Measurements from ENCODE around the gene EIPR1.

EIPR1 gene

DNA sequence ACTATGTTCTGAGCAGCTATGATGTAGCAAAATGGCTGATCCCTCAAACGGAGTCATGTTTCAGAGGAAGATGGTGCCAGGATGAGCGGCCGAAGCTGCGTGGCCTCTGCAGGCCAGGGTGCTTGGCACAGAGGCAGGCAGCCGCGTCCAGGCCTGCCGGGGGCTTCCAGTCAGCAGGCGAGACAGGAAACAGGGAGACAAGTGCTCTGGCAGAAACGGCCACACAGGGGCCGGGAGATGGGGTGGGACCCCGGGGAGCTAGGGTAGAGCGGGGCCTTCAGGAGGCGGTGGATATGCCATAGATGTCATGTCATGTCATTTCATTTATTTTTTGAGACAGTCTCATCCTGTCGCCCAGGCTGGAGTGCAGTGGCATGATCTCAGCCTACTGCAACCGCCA is 50.7 kb downstream of the EIPR1 start:
- TF ChIP-seq, protein P1, sequence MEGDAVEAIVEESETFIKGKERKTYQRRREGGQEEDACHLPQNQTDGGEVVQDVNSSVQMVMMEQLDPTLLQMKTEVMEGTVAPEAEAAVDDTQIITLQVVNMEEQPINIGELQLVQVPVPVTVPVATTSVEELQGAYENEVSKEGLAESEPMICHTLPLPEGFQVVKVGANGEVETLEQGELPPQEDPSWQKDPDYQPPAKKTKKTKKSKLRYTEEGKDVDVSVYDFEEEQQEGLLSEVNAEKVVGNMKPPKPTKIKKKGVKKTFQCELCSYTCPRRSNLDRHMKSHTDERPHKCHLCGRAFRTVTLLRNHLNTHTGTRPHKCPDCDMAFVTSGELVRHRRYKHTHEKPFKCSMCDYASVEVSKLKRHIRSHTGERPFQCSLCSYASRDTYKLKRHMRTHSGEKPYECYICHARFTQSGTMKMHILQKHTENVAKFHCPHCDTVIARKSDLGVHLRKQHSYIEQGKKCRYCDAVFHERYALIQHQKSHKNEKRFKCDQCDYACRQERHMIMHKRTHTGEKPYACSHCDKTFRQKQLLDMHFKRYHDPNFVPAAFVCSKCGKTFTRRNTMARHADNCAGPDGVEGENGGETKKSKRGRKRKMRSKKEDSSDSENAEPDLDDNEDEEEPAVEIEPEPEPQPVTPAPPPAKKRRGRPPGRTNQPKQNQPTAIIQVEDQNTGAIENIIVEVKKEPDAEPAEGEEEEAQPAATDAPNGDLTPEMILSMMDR (IDR thresholded peaks at IDR 0.05; ENCODE audit: low read depth, low read length), result no peak
- Histone ChIP-seq H3K4me1 (no peaks in the 10 kb centered on the region), H3K27me3 (no peaks in the 10 kb centered on the region), H3K36me3 (0 out of 2 replicates have a peak, but pooled peaks cover 3% of the 10 kb centered on the region), H3K9me3 (no peaks in the 10 kb centered on the region), H3K4me3 (ENCODE audit: low read depth, low read length) (no peak overlapping the region)
- DNase-seq, result no peak

DNA sequence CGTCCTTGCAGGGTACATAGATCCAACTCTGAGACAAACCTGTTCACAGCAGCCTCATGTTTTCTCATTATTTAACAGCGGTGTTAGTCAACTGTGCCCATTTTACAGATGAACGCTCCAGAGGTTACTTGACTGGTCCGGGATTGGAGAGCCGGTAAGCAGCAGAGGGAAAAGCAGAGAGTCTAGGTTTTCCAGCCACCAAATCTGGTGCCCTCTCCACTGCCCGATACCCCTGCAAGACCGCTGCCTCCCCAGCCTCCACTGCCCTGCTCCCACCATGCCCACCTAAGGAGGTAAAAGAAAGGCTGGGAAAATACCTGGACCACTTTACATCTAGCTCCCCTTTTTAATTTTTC is 51.5 kb downstream of the EIPR1 start:
- TF ChIP-seq, protein P1 (IDR thresholded peaks at IDR 0.05; ENCODE audit: low read depth, low read length), result no peak
- Histone ChIP-seq H3K27me3 (no peaks in the 10 kb centered on the region), H3K9me3 (no peaks in the 10 kb centered on the region), H3K4me1 (no peaks in the 10 kb centered on the region), H3K4me3 (ENCODE audit: low read depth, low read length) (no peak overlapping the region), H3K36me3 (0 out of 2 replicates have a peak, but pooled peaks cover 3% of the 10 kb centered on the region)
- no peak for DNase-seq

DNA sequence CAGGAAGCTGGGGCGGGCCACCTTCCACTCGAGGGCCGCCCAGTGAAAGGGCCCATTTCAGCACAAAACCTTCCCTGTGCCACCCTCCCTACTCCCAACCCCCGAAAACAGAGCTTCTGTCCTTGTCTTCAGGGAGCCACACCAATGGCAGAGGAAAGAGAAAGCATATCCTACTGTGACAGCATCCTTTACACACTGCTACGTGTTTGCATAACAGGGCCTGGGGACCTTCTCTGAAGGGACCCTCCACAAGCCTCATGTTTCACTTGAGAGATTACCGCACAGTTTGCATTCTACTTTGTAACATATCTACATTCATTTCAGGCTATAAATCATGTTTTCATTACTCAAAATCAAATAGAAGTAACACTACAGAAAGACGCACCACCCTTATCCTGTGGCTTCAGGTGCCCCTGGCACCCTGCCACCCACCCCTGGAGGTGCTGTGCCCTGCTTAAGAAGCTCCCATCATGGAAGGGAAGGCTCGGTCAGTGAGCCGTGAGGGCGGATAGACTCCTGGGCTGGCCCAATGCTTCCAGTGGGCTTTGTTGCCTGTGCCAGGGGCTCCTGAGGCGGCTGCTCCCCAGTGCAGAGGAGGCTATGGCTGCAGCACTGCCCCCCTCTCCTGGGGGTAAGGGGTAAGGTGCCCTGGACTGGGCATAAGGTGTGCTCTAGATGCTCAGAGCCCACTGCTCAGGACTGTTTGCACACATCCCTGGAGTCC is 52.0 kb downstream of the EIPR1 start:
- H3K36me3 ChIP-seq, result 0 out of 2 replicates have a peak, but pooled peaks cover 3% of the 10 kb centered on the region
- no peak overlapping the region for H3K4me3 ChIP-seq (ENCODE audit: low read depth, low read length)
- no peaks in the 10 kb centered on the region for H3K27me3 ChIP-seq
- no peaks in the 10 kb centered on the region for H3K9me3 ChIP-seq
- TF ChIP-seq, protein P1 (IDR thresholded peaks at IDR 0.05; ENCODE audit: low read depth, low read length), result no peak
- DNase-seq, result no peak
- H3K4me1 ChIP-seq, result no peaks in the 10 kb centered on the region

DNA sequence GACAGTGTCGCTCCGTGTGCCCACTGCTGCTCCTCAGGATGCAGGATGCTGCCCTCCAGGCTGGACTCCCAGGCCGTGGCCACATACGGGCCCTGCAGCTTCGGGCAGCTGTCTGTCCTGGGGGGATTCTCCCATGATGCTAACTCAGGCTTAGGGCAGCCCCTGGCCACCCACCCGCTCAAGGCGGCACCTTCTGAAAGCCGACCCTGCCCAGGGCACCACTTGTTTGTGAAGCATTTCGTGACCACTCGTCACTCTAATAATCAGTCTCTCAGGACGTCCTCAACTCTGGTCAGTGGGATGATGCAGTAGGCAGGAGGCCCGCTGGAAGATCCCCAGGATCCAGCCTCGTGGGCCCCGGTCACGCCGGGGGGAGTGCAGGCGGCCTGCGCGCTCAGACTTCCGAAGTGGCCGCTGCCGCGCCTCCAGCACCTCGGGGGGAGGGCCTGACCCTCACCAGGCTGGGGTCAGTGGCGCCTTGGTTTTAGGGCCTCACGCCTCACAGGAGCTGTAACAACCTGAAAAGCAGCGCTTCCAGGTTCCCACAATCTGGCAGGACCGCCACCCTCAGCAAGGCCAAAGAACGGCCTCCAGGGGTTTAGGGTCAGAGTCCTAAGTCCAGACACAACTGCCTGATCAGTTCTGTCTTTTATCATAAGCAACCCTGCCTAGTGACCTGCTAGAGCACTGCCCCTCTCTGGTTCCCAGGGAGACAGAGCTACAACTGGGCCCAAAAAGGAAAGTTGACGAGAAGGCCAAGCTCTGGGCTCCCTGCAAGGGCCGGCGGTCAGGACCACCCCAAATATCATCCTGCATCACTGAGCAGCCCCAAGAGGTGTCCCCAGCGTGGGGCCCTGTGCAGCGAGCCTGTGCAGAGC is 53.0 kb downstream of the EIPR1 start:
- no peaks in the 10 kb centered on the region for H3K27me3 ChIP-seq
- H3K4me3 ChIP-seq (ENCODE audit: low read depth, low read length), result no peak overlapping the region
- TF ChIP-seq, protein P1 (IDR thresholded peaks at IDR 0.05; ENCODE audit: low read depth, low read length), result no peak
- H3K9me3 ChIP-seq, result no peaks in the 10 kb centered on the region
- no peaks in the 10 kb centered on the region for H3K4me1 ChIP-seq
- H3K36me3 ChIP-seq, result 0 out of 2 replicates have a peak, but pooled peaks cover 3% of the 10 kb centered on the region
- no peak for DNase-seq

DNA sequence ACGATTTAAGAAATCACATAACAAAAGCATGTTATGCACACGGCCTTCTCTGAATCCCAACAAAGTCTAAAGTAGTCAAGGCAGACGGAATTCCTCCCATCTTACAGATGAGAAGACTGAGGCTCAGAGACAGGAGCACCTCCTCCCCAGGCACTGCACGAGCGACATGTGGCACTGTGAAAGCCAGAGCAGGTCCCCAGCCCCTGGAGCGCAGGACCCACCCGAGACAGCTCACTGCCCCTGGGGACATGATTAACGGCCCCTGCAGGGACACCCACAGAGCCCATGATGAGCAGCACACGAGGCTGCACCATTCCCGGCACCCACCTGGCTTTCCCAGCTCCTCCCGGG is 53.6 kb downstream of the EIPR1 start:
- TF ChIP-seq, protein P1 (IDR thresholded peaks at IDR 0.05; ENCODE audit: low read depth, low read length), result no peak
- no peaks in the 10 kb centered on the region for H3K27me3 ChIP-seq
- no peaks in the 10 kb centered on the region for H3K9me3 ChIP-seq
- H3K4me1 ChIP-seq, result no peaks in the 10 kb centered on the region
- 0 out of 2 replicates have a peak, but pooled peaks cover 3% of the 10 kb centered on the region for H3K36me3 ChIP-seq
- DNase-seq, result no peak
- no peak overlapping the region for H3K4me3 ChIP-seq (ENCODE audit: low read depth, low read length)
